ENCODE measurements around the gene LRRC72.
"Not testable (repeated sequence)": the region's sequence is repeated elsewhere in the genome, so short reads cannot be mapped to it uniquely, and the experiment has no call there.

The LRRC72 gene

GRCh38 chr7:16528520-16528919 is 1.9 kb downstream of the LRRC72 start:
- no peak for DNase-seq (ENCODE audit: low read depth)

GRCh38 chr7:16529697-16530096 is 3.1 kb downstream of the LRRC72 start:
- DNase-seq (ENCODE audit: low read depth) = no peak

GRCh38 chr7:16531707-16532106 is 5.1 kb downstream of the LRRC72 start:
- no peak for DNase-seq (ENCODE audit: low read depth)

GRCh38 chr7:16532272-16532671 is 5.6 kb downstream of the LRRC72 start:
- no peak for DNase-seq (ENCODE audit: low read depth)

- no peak for DNase-seq (ENCODE audit: low read depth)
Observed at GRCh38 chr7:16535500-16535899, 8.9 kb downstream of the LRRC72 start.

- not testable (repeated sequence) for DNase-seq (ENCODE audit: low read depth)
Observed at GRCh38 chr7:16540559-16540958, 13.9 kb downstream of the LRRC72 start.

GRCh38 chr7:16542401-16542800 is 15.8 kb downstream of the LRRC72 start:
- DNase-seq (ENCODE audit: low read depth) = no peak

- DNase-seq (ENCODE audit: low read depth) = no peak
Observed at GRCh38 chr7:16543456-16543855, 16.8 kb downstream of the LRRC72 start.

GRCh38 chr7:16546921-16547505 is 20.4 kb downstream of the LRRC72 start:
- DNase-seq (ENCODE audit: low read depth) = no peak

GRCh38 chr7:16548428-16548827 is 21.8 kb downstream of the LRRC72 start:
- no peak for DNase-seq (ENCODE audit: low read depth)

- DNase-seq (ENCODE audit: low read depth) = no peak
Observed at GRCh38 chr7:16550671-16551070, 24.0 kb downstream of the LRRC72 start.

GRCh38 chr7:16554518-16555236 is 28.1 kb downstream of the LRRC72 start:
- DNase-seq (ENCODE audit: low read depth) = no peak

- no peak for DNase-seq (ENCODE audit: low read depth)
Observed at GRCh38 chr7:16556359-16556758, 29.7 kb downstream of the LRRC72 start.

- no peak for DNase-seq (ENCODE audit: low read depth)
Observed at GRCh38 chr7:16558761-16559302, 32.2 kb downstream of the LRRC72 start.

GRCh38 chr7:16559497-16560179 is 33.0 kb downstream of the LRRC72 start:
- no peak for DNase-seq (ENCODE audit: low read depth)

GRCh38 chr7:16561943-16562342 is 35.3 kb downstream of the LRRC72 start:
- no peak for DNase-seq (ENCODE audit: low read depth)

- no peak for DNase-seq (ENCODE audit: low read depth)
Observed at GRCh38 chr7:16562456-16563220, 36.0 kb downstream of the LRRC72 start.

GRCh38 chr7:16563281-16564022 is 36.8 kb downstream of the LRRC72 start:
- DNase-seq (ENCODE audit: low read depth) = no peak

- no peak for DNase-seq (ENCODE audit: low read depth)
Observed at GRCh38 chr7:16564023-16564380, 37.4 kb downstream of the LRRC72 start.

GRCh38 chr7:16564909-16565426 is 38.3 kb downstream of the LRRC72 start:
- DNase-seq (ENCODE audit: low read depth) = no peak

- DNase-seq (ENCODE audit: low read depth) = no peak
Observed at GRCh38 chr7:16571941-16572340, 45.3 kb downstream of the LRRC72 start.
